Esophagus squamous epithelium (tissue), 5 donors: ENCODE results near the gene ZFHX3. TPM values are rescaled to one million over a fixed set of nuclear protein-coding genes. Genes with fewer than 3 reads are reported as not detected.

Experiments used
- DNase-seq: peaks from one replicate; lab custom pipeline; 2025; lab: John Stamatoyannopoulos, UW
- H3K27ac ChIP-seq, 4 donors: fragments of 200-600 bp; sonication (generic); one replicate each; pipeline ENCODE4 v1.5.1; 2016 to 2019; ENCODE audit warnings: mild to moderate bottlenecking in 1 of 4
- H3K27me3 ChIP-seq, 4 donors: fragments of 200-600 bp; sonication (generic); 1 replicate in 3 of 4; 2 replicates in 1 of 4; pipeline versions ENCODE4 v1.5.1 to v1.6.0; 2017 to 2021; ENCODE audit warnings: antibody characterized with exemption in 1 of 4
- H3K36me3 ChIP-seq, 3 donors: fragments of 200-600 bp; sonication (generic); one replicate each; pipeline ENCODE4 v1.5.1; 2016 to 2019
- H3K4me1 ChIP-seq, 3 donors: fragments of 200-600 bp; sonication (generic); one replicate each; pipeline ENCODE4 v1.5.1; 2017 to 2019
- H3K4me3 ChIP-seq, 4 donors: fragments of 200-600 bp; sonication (generic); 1 replicate in 3 of 4; 2 replicates in 1 of 4; pipeline ENCODE4 v1.5.1; 2016 to 2019; ENCODE audit warnings: mild to moderate bottlenecking in 2 of 4, moderate library complexity in 1 of 4
- H3K9me3 ChIP-seq, 3 donors: fragments of 200-600 bp; sonication (generic); one replicate each; pipeline ENCODE4 v1.5.1; 2016 to 2019
- POLR2A ChIP-seq, 4 donors: fragments of 450-650 bp; IDR thresholded peaks; one replicate each; pipeline ENCODE4 v1.6.1; 2017; ENCODE audit warnings: antibody characterized with exemption in 4 of 4, mild to moderate bottlenecking in 4 of 4, moderate library complexity in 3 of 4
- WGBS, 2 donors: methylation state at CpG; one replicate each; pipeline ENCODE4 v1.1.5; 2018; 5-methylcytosine and 5-hydroxymethylcytosine counted together
- intact Hi-C: fragments of 100-400 bp; cut with DNase I; formaldehyde crosslinking; loops from one replicate; pipeline ENCODE4 v1.15.0; 2022
- total RNA-seq, 4 donors: library from RNA; depleted of rRNA; stranded (reverse); fragments of >200 nt; gene quantifications; one replicate each; pipeline ENCODE4 v1.1.0, GENCODE V29; 2016
- TF ChIP-seq, protein P1 (sequence below), 6 experiments: fragments of 450-650 bp in 4 of 6; fragments of 200-600 bp in 2 of 6; sonication (generic) in 2 of 6; IDR thresholded peaks; one replicate each; pipeline ENCODE4 v1.5.1; 2016 to 2019; ENCODE audit warnings: antibody characterized with exemption in 6 of 6, mild to moderate bottlenecking in 4 of 6, moderate library complexity in 4 of 6
- donor health status: DM: yes; HTN: yes; CAD: no.

ZFHX3 gene
- total RNA-seq, 4 donors from 2014 or later = 3.5 to 12.8 (median 4.5) TPM

DNA sequence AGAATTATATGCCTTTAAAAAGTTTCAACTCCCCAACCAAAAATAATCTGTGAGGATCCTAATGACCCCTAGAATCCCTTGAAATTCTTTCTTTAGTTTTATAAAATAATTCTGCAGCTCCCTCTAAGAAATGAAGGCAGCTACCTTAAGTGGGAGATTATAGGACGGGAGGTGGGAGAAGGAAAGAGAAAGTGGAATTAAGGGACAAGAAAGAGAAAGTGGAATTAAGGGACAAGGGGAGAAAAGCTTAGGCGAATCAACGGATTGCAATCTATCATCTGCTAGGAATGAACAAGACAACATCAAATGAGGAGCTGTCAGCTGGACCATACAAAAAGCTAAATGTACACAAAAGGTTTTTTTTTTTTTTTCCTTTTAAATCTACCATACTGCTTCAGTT is 262.0 kb downstream of the ZFHX3 start:
- H3K9me3 ChIP-seq = no peaks in the 10 kb centered on the region
- DNase-seq = no peak
- TF ChIP-seq POLR2A (IDR thresholded peaks at IDR 0.05) = no peak
- TF ChIP-seq, protein P1, sequence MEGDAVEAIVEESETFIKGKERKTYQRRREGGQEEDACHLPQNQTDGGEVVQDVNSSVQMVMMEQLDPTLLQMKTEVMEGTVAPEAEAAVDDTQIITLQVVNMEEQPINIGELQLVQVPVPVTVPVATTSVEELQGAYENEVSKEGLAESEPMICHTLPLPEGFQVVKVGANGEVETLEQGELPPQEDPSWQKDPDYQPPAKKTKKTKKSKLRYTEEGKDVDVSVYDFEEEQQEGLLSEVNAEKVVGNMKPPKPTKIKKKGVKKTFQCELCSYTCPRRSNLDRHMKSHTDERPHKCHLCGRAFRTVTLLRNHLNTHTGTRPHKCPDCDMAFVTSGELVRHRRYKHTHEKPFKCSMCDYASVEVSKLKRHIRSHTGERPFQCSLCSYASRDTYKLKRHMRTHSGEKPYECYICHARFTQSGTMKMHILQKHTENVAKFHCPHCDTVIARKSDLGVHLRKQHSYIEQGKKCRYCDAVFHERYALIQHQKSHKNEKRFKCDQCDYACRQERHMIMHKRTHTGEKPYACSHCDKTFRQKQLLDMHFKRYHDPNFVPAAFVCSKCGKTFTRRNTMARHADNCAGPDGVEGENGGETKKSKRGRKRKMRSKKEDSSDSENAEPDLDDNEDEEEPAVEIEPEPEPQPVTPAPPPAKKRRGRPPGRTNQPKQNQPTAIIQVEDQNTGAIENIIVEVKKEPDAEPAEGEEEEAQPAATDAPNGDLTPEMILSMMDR (IDR thresholded peaks at IDR 0.05) = no peak
- H3K4me1 ChIP-seq = peaks cover 0 to 29% (median 3%) of the 10 kb centered on the region in 3 donors
- no peak overlapping the region for H3K4me3 ChIP-seq
- intact Hi-C loops = no loop called here
- H3K27ac ChIP-seq = peak overlapping the region in 1 of 4 donors; percentile 13
- H3K27me3 ChIP-seq = no peaks in the 10 kb centered on the region
- WGBS, 2 donors = 56 to 67% methylated on average over 3 of the region's 3 CpGs
- peaks cover 0 to 6% (median 0%) of the 10 kb centered on the region in 3 donors for H3K36me3 ChIP-seq

DNA sequence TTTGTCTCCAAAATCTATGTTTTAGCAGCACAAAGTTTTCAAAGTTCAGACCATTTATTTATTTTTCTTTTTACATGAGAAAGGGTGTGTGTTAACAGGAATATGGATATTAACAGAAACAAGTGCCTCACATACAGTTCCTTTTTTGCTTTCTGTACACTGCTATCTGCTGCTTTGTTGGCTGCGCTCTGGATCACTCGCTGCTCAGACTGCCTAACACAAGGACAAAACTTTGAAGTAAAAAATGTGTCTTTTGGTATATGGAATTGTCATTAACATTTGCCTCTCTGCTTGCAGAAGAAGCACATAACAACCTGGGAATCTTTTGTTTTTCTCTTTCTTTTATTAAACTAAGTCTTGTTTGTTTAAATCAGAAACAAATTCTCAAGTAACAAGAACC is 262.8 kb downstream of the ZFHX3 start:
- WGBS, 2 donors = 84 to 85% methylated on average over 2 of the region's 2 CpGs
- peaks cover 0 to 29% (median 3%) of the 10 kb centered on the region in 3 donors for H3K4me1 ChIP-seq
- intact Hi-C loops = no loop called here
- H3K27ac ChIP-seq = no peak overlapping the region
- no peak for DNase-seq
- no peaks in the 10 kb centered on the region for H3K27me3 ChIP-seq
- no peak overlapping the region for H3K4me3 ChIP-seq
- H3K36me3 ChIP-seq = peaks cover 0 to 4% (median 0%) of the 10 kb centered on the region in 3 donors
- TF ChIP-seq, protein P1 (IDR thresholded peaks at IDR 0.05) = no peak
- no peak for TF ChIP-seq POLR2A (IDR thresholded peaks at IDR 0.05)
- no peaks in the 10 kb centered on the region for H3K9me3 ChIP-seq

DNA sequence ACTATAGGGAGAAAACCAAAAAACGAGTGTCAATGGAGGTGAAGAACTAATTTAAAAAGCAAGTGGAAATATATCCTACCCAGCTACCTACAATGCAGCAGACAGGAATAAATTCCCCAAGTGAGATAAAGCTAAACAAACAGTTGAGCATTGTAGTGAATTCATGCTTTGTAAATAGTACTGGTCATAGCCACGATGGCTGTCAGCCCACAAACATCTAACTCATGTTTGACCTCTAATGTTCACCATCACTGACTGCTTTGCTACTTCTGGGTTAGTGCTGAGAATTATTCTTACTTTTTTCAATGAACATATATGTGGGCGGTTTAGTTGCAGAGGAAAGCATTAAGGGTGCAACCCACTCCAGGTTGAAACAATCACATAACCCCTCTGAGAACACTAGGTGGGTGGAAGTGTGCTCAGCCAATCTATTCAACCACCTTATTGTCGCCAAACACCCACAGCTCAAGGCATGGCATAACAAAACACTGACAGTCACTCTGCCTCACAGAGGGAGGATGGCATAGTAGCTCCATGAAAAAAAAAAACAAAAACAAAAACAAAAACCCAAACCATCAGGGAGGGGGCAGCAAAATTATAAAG is 264.1 kb downstream of the ZFHX3 start:
- Histone ChIP-seq H3K9me3 (no peaks in the 10 kb centered on the region), H3K36me3 (no peaks in the 10 kb centered on the region), H3K4me1 (peaks cover 0 to 21% (median 0%) of the 10 kb centered on the region in 3 donors), H3K4me3 (no peak overlapping the region), H3K27me3 (no peaks in the 10 kb centered on the region), H3K27ac (no peak overlapping the region)
- intact Hi-C loops = no loop called here
- WGBS, 2 donors = 74 to 85% methylated on average over 4 of the region's 4 CpGs
- no peak for TF ChIP-seq POLR2A (IDR thresholded peaks at IDR 0.05)
- TF ChIP-seq, protein P1 (IDR thresholded peaks at IDR 0.05) = no peak
- no peak for DNase-seq

DNA sequence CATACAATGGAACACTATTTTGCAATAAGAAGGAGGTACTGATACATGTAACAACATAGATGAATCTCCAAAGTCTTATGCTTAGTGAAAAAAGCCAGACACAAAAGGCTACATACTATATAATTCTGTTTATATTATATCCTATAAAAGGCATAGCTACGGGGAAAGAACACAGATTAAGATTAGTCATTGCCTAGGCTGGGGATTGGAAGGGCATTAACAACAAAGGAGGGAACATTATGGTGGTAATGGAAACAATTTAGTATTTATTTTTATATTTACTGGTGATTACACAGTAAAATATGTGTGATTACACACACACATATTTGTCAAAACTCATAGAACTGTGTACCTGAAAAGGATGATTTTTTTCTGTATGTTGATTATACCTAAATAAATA is 278.1 kb downstream of the ZFHX3 start:
- Histone ChIP-seq H3K9me3 (peaks cover 0 to 4% (median 0%) of the 10 kb centered on the region in 3 donors), H3K36me3 (no peaks in the 10 kb centered on the region), H3K27me3 (no peaks in the 10 kb centered on the region), H3K4me1 (no peaks in the 10 kb centered on the region), H3K4me3 (no peak overlapping the region), H3K27ac (no peak overlapping the region)
- no peak for DNase-seq
- 57 to 59% methylated on average over 1 of the region's 1 CpG for WGBS, 2 donors
- intact Hi-C loops = no loop called here
- TF ChIP-seq, protein P1 (IDR thresholded peaks at IDR 0.05) = no peak
- no peak for TF ChIP-seq POLR2A (IDR thresholded peaks at IDR 0.05)

DNA sequence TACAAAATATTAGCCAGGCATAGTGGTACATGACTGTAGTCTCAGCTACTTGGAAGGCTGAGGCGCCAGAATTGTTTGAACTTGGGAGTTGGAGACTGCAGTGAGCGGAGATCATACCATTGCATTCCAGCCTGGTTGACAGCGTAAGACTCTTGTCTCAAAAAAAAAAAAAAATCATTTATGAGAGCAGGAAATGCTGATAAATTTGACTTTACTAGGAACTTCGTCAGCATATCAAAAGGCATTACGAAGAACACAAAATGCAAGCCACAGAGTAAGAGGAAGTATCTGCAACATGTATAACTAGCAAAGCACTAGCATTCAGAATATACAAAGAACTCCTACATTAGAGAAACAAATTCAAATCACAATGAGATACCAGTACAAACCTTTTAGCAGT is 279.3 kb downstream of the ZFHX3 start:
- H3K36me3 ChIP-seq = no peaks in the 10 kb centered on the region
- TF ChIP-seq, protein P1 (IDR thresholded peaks at IDR 0.05) = no peak
- TF ChIP-seq POLR2A (IDR thresholded peaks at IDR 0.05) = no peak
- H3K9me3 ChIP-seq = peaks cover 0 to 4% (median 0%) of the 10 kb centered on the region in 3 donors
- H3K4me3 ChIP-seq = no peak overlapping the region
- no peak for DNase-seq
- no peaks in the 10 kb centered on the region for H3K4me1 ChIP-seq
- no peak overlapping the region for H3K27ac ChIP-seq
- H3K27me3 ChIP-seq = no peaks in the 10 kb centered on the region
- WGBS, 2 donors = 85 to 89% methylated on average over 5 of the region's 5 CpGs
- intact Hi-C loops = no loop called here
